Activated T-cell treated with anti-CD3 and anti-CD28 coated beads, Interleukin-2, amount 50 U/mL, for 48 hours (primary cell): Measurements from ENCODE around the gene DIP2B.
"Not testable (repeated sequence)": the region's sequence is repeated elsewhere in the genome, so short reads cannot be mapped to it uniquely, and the experiment has no call there.

Experiments
- DNase-seq, 2 experiments: peaks; one replicate each; pipeline ENCODE4 v3.0.0-alpha.2; 2020

DIP2B gene

GRCh38 chr12:50521781-50522180 is 17.0 kb downstream of the DIP2B start:
- not testable (repeated sequence) for DNase-seq

GRCh38 chr12:50523772-50524171 is 19.0 kb downstream of the DIP2B start:
- no peak for DNase-seq

GRCh38 chr12:50524621-50525020 is 19.8 kb downstream of the DIP2B start:
- no peak for DNase-seq

- no peak for DNase-seq
Measured at GRCh38 chr12:50525422-50525821, 20.6 kb downstream of the DIP2B start.

GRCh38 chr12:50527359-50527726 is 22.6 kb downstream of the DIP2B start:
- no peak for DNase-seq

- DNase-seq, result no peak
Measured at GRCh38 chr12:50528800-50529199, 24.0 kb downstream of the DIP2B start.

- DNase-seq, result peak in 1 of 2 experiments; percentile 13
Measured at GRCh38 chr12:50529345-50529744, 24.6 kb downstream of the DIP2B start.

- no peak for DNase-seq
Measured at GRCh38 chr12:50530532-50530931, 25.7 kb downstream of the DIP2B start.

GRCh38 chr12:50533203-50533584 is 28.4 kb downstream of the DIP2B start:
- peak in 1 of 2 experiments; percentile 26 for DNase-seq

GRCh38 chr12:50533971-50534370 is 29.2 kb downstream of the DIP2B start:
- DNase-seq, result no peak

GRCh38 chr12:50536831-50537537 is 32.2 kb downstream of the DIP2B start:
- DNase-seq, result no peak

- peak in 1 of 2 experiments; percentile 18 for DNase-seq
Measured at GRCh38 chr12:50537538-50537919, 32.7 kb downstream of the DIP2B start.

- DNase-seq, result no peak
Measured at GRCh38 chr12:50538182-50538581, 33.4 kb downstream of the DIP2B start.

- DNase-seq, result no peak
Measured at GRCh38 chr12:50541139-50541538, 36.4 kb downstream of the DIP2B start.

GRCh38 chr12:50542448-50542847 is 37.7 kb downstream of the DIP2B start:
- no peak for DNase-seq

- DNase-seq, result not testable (repeated sequence)
Measured at GRCh38 chr12:50543188-50543587, 38.4 kb downstream of the DIP2B start.

- no peak for DNase-seq
Measured at GRCh38 chr12:50545213-50545612, 40.4 kb downstream of the DIP2B start.

- DNase-seq, result no peak
Measured at GRCh38 chr12:50545786-50546185, 41.0 kb downstream of the DIP2B start.

GRCh38 chr12:50546441-50547318 is 41.9 kb downstream of the DIP2B start:
- DNase-seq, result no peak

GRCh38 chr12:50547742-50548141 is 43.0 kb downstream of the DIP2B start:
- DNase-seq, result no peak

GRCh38 chr12:50549885-50550284 is 45.1 kb downstream of the DIP2B start:
- DNase-seq, result no peak

- no peak for DNase-seq
Measured at GRCh38 chr12:50550530-50551223, 45.9 kb downstream of the DIP2B start.

- DNase-seq, result no peak
Measured at GRCh38 chr12:50551866-50552265, 47.1 kb downstream of the DIP2B start.

GRCh38 chr12:50554651-50555050 is 49.9 kb downstream of the DIP2B start:
- DNase-seq, result no peak
